Pancreas (tissue), 10 donors: ENCODE results near the gene CD53. TPM values are rescaled to one million over a fixed set of nuclear protein-coding genes. Genes with fewer than 3 reads are reported as not detected.

ENCODE experiments used
- ATAC-seq, 4 donors: fragments of 200-7000 bp; cut with Tn5 transposase; one replicate each; pipeline versions ENCODE4 v1.8.0 to v1.9.1; 2020; ENCODE audit warnings: mild to moderate bottlenecking in 4 of 4, moderate library complexity in 4 of 4
- DNase-seq, 6 donors: peaks; one replicate each; pipeline ENCODE4 v3.0.0-alpha.2; 2020
- FAIRE-seq: peaks from 2 replicates; lab custom pipeline; 2012; peaks lifted over from hg19 to GRCh38; lab: Jason Lieb, UNC
- H3K27ac ChIP-seq, 4 donors: fragments of 200-600 bp; sonication (generic); 1 replicate in 3 of 4; 2 replicates in 1 of 4; pipeline versions ENCODE4 v1.5.0 to v1.8.0; 2020
- H3K27me3 ChIP-seq, 4 donors: fragments of 200-600 bp; one replicate each; pipeline ENCODE4 v1.8.0; 2021
- H3K36me3 ChIP-seq, 3 donors: fragments of 200-600 bp; sonication (generic) in 1 of 3; one replicate each; pipeline versions ENCODE4 v1.5.0 to v1.8.0; 2020 to 2021
- H3K4me1 ChIP-seq, 3 donors: fragments of 200-600 bp; one replicate each; pipeline ENCODE4 v1.8.0; 2021
- H3K4me3 ChIP-seq, 4 donors: fragments of 200-600 bp; sonication (generic) in 2 of 4; one replicate each; pipeline versions ENCODE4 v1.5.0 to v1.8.0; 2020 to 2021
- H3K9me3 ChIP-seq, 4 donors: fragments of 200-600 bp; one replicate each; pipeline ENCODE4 v1.8.0; 2021
- CTCF ChIP-seq, 4 donors: fragments of 200-600 bp; sonication (generic) in 3 of 4; IDR thresholded peaks; one replicate each; pipeline versions ENCODE4 v1.5.0 to v1.8.0; 2021; ENCODE audit warnings: antibody characterized with exemption in 4 of 4
- WGBS, 2 donors: extraction: QIAGEN DNeasy Blood & Tissue Kit; methylation state at CpG; one replicate each; pipeline ENCODE4 v1.1.7; 2013; 5-methylcytosine and 5-hydroxymethylcytosine counted together
- intact Hi-C, 3 donors: fragments of 100-400 bp; cut with DNase I; formaldehyde crosslinking; loops; one replicate each; pipeline versions ENCODE4 v1.11.1 to v1.14.2; 2022
- polyA plus RNA-seq, 2 donors: library from polyadenylated mRNA; stranded (reverse); fragments of 200-250 nt; gene quantifications; one replicate each; pipeline ENCODE4 v1.2.3, GENCODE V29; 2013
- total RNA-seq, 6 donors: library from RNA; stranded (reverse); fragmentation: NEBNext Ultra II Directional in 4 of 6; extraction: Animal tissue kit (Norgen Biotek cat#: 25700) in 4 of 6; gene quantifications; one replicate each; pipeline versions ENCODE4 v1.2.1 to v1.2.4, GENCODE V29; 2021 to 2023
- donor health status: healthy with polysubstance abuse.
- donor health status: DM: no; HTN: no; CAD: no; lungs with moderate emphysema.
- donor health status: DM: no; HTN: no; CAD: no.
- donor health status: control.
- donor health status: control.
- donor health status: Bipolar disorder and iron deficiency.
- donor health status: DM: yes; HTN: yes; CAD: no.
- donor health status: DM: no; HTN: no; CAD: no.
- donor health status: DM: no; HTN: no; CAD: no.
- donor health status: DM: yes; HTN: yes; CAD: no.

CD53 gene
- total and polyA plus RNA-seq, 8 donors = 1.6 to 34.2 (median 3.7) TPM

- FAIRE-seq (no peak), DNase-seq (no peak), ATAC-seq (no peak)
- TF ChIP-seq CTCF (IDR thresholded peaks at IDR 0.05) = no peak
- no peak overlapping the region for H3K27ac ChIP-seq
- intact Hi-C loops = no loop called here
- H3K4me3 ChIP-seq = no peak overlapping the region
- H3K4me1 ChIP-seq = no peaks in the 10 kb centered on the region
- H3K9me3 ChIP-seq = no peaks in the 10 kb centered on the region
- no peaks in the 10 kb centered on the region for H3K36me3 ChIP-seq
- WGBS, 2 donors = 63 to 77% methylated on average over 1 of the region's 1 CpG
- no peaks in the 10 kb centered on the region for H3K27me3 ChIP-seq
Observed at GRCh38 chr1:110918016-110918415, 45.1 kb downstream of the CD53 start.

GRCh38 chr1:110921953-110922352, 49.0 kb downstream of the CD53 start:
- H3K4me3 ChIP-seq = no peak overlapping the region
- ATAC-seq = no peak
- H3K27me3 ChIP-seq = no peaks in the 10 kb centered on the region
- H3K36me3 ChIP-seq = no peaks in the 10 kb centered on the region
- no peak for FAIRE-seq
- no peaks in the 10 kb centered on the region for H3K9me3 ChIP-seq
- H3K4me1 ChIP-seq = no peaks in the 10 kb centered on the region
- DNase-seq = no peak
- H3K27ac ChIP-seq = no peak overlapping the region
- WGBS, 2 donors = 86 to 94% methylated on average over 1 of the region's 1 CpG
- TF ChIP-seq CTCF (IDR thresholded peaks at IDR 0.05) = no peak
- intact Hi-C loops = no loop called here

- Histone ChIP-seq H3K9me3 (no peaks in the 10 kb centered on the region), H3K4me3 (no peak overlapping the region), H3K27me3 (no peaks in the 10 kb centered on the region), H3K27ac (no peak overlapping the region), H3K36me3 (no peaks in the 10 kb centered on the region), H3K4me1 (no peaks in the 10 kb centered on the region)
- intact Hi-C loops = no loop called here
- DNase-seq = no peak
- 49 to 57% methylated on average over 2 of the region's 2 CpGs for WGBS, 2 donors
- no peak for FAIRE-seq
- TF ChIP-seq CTCF (IDR thresholded peaks at IDR 0.05) = no peak
- ATAC-seq = no peak
Observed at GRCh38 chr1:110927484-110928075, 54.6 kb downstream of the CD53 start.

- no peak for FAIRE-seq
Observed at GRCh38 chr1:110928191-110928590, 55.2 kb downstream of the CD53 start.

More at GRCh38 chr1:110928191-110928590, 55.2 kb downstream of the CD53 start:
- H3K27me3 ChIP-seq = no peaks in the 10 kb centered on the region
- H3K9me3 ChIP-seq = no peaks in the 10 kb centered on the region
- WGBS, 2 donors = 71 to 89% methylated on average over 1 of the region's 1 CpG
- intact Hi-C loops = no loop called here
- no peak overlapping the region for H3K4me3 ChIP-seq
- no peaks in the 10 kb centered on the region for H3K36me3 ChIP-seq
- H3K4me1 ChIP-seq = no peaks in the 10 kb centered on the region
- TF ChIP-seq CTCF (IDR thresholded peaks at IDR 0.05) = no peak
- DNase-seq (no peak), ATAC-seq (no peak)
- no peak overlapping the region for H3K27ac ChIP-seq
